ENCODE results near the gene MOCS3. TPM values are rescaled to one million over a fixed set of nuclear protein-coding genes. Genes with fewer than 3 reads are reported as not detected.

Gene MOCS3
- total and polyA plus RNA-seq, 10 of the 15 experiments (the other 5 are each of a cell fraction or from before 2014, with no cell fraction given) = 0.87 to 5.9 (median 3.6) TPM

GRCh38 chr20:50948132-50948785 lies 10.4 kb upstream of the MOCS3 start (continued):
- TF ChIP-seq, protein P1, sequence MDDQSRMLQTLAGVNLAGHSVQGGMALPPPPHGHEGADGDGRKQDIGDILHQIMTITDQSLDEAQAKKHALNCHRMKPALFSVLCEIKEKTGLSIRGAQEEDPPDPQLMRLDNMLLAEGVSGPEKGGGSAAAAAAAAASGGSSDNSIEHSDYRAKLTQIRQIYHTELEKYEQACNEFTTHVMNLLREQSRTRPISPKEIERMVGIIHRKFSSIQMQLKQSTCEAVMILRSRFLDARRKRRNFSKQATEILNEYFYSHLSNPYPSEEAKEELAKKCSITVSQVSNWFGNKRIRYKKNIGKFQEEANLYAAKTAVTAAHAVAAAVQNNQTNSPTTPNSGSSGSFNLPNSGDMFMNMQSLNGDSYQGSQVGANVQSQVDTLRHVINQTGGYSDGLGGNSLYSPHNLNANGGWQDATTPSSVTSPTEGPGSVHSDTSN (IDR thresholded peaks at IDR 0.05; ENCODE audit: insufficient replicate concordance, low read depth, low read length) = no peak
- TF ChIP-seq TCF7 (IDR thresholded peaks at IDR 0.05; ENCODE audit: borderline replicate concordance) = no peak
- no peak for TF ChIP-seq MXI1 (IDR thresholded peaks at IDR 0.05; ENCODE audit: low read depth, low read length)
- no peak for TF ChIP-seq SMC3 (IDR thresholded peaks at IDR 0.05; ENCODE audit: borderline replicate concordance, low read length)
- TF ChIP-seq MYB (IDR thresholded peaks at IDR 0.05; ENCODE audit: borderline replicate concordance, low read depth, low read length) = no peak
- no peak for TF ChIP-seq TAF1 (IDR thresholded peaks at IDR 0.05; ENCODE audit: borderline replicate concordance, low read depth, low read length)
- no peak for TF ChIP-seq NFXL1 (IDR thresholded peaks at IDR 0.05; ENCODE audit: borderline replicate concordance)
- no peak for TF ChIP-seq IRF4 (IDR thresholded peaks at IDR 0.05; ENCODE audit: low read depth, low read length)

- H3K4me2 ChIP-seq (ENCODE audit: control insufficient read depth, insufficient read depth) = no peak overlapping the region
- H4K20me1 ChIP-seq (ENCODE audit: control insufficient read depth, insufficient read depth) = no peaks in the 10 kb centered on the region
- ChIA-PET CTCF (no interaction called here), POLR2A (no interaction called here), SMC1A (ENCODE audit: uncharacterized antibody, unreplicated experiment) (no interaction called here), RAD21 (ENCODE audit: unreplicated experiment) (no interaction called here)
- H2AFZ ChIP-seq (ENCODE audit: control insufficient read depth, low read depth, low read length) = no peak overlapping the region
- no TSS peak for BruUV-seq (replicated peaks)
- WGBS (ENCODE audit: insufficient coverage, insufficient replicate concordance, low lambda C conversion rate, missing lambda C conversion rate) = 97% methylated on average over 2 of the region's 2 CpGs
- no peaks in the 10 kb centered on the region for H3K27me3 ChIP-seq (replicated peaks in 1 of 2; ENCODE audit: control insufficient read depth in 2 of 2, insufficient read depth in 2 of 2, low read length in 1 of 2)
- H3K9me3 ChIP-seq (replicated peaks; ENCODE audit: control insufficient read depth, insufficient read depth, low read length) = no peaks in the 10 kb centered on the region
- H3K4me3 ChIP-seq = no peak overlapping the region
- H3K36me3 ChIP-seq (ENCODE audit: control insufficient read depth in 2 of 2, insufficient read depth in 2 of 2, low read length in 1 of 2) = peaks cover 2 to 35% of the 10 kb centered on the region in 2 experiments
- H3K4me1 ChIP-seq (ENCODE audit: control insufficient read depth, insufficient read depth, low read length) = peaks cover 5% of the 10 kb centered on the region
- H3K27ac ChIP-seq (ENCODE audit: control insufficient read depth, insufficient read depth) = no peak overlapping the region
- no peak for FAIRE-seq
- intact Hi-C loops (cut with micrococcal nuclease; ENCODE audit: unreplicated experiment) = no loop called here
- H3K79me2 ChIP-seq (ENCODE audit: control insufficient read depth, insufficient read depth, low read length) = peaks cover 47% of the 10 kb centered on the region
- DNase-seq (ENCODE audit: low read depth, low spot score) = no peak
- ATAC-seq = no peak
- in situ Hi-C loops (cut with MboI) = no loop called here
- no peak overlapping the region for H3K9ac ChIP-seq (ENCODE audit: control insufficient read depth, insufficient read depth, low read length)
- TF ChIP-seq ESRRA (IDR thresholded peaks at IDR 0.05; ENCODE audit: low read length) = no peak
- TF ChIP-seq CHD2 (IDR thresholded peaks at IDR 0.05; ENCODE audit: borderline replicate concordance, low read depth, low read length) = no peak
- TF ChIP-seq TCF12 (IDR thresholded peaks at IDR 0.05; ENCODE audit: low read depth, low read length) = no peak
- TF ChIP-seq ZNF622 (IDR thresholded peaks at IDR 0.05) = no peak
- TF ChIP-seq STAT3 (IDR thresholded peaks at IDR 0.05; ENCODE audit: low read depth, low read length) = no peak
- no peak for TF ChIP-seq GATAD2B (conservative IDR thresholded peaks at IDR 0.05; ENCODE audit: low read depth)
- TF ChIP-seq, protein P1 (IDR thresholded peaks at IDR 0.05; ENCODE audit: insufficient replicate concordance, low read depth, low read length) = no peak
- TF ChIP-seq, protein P2, sequence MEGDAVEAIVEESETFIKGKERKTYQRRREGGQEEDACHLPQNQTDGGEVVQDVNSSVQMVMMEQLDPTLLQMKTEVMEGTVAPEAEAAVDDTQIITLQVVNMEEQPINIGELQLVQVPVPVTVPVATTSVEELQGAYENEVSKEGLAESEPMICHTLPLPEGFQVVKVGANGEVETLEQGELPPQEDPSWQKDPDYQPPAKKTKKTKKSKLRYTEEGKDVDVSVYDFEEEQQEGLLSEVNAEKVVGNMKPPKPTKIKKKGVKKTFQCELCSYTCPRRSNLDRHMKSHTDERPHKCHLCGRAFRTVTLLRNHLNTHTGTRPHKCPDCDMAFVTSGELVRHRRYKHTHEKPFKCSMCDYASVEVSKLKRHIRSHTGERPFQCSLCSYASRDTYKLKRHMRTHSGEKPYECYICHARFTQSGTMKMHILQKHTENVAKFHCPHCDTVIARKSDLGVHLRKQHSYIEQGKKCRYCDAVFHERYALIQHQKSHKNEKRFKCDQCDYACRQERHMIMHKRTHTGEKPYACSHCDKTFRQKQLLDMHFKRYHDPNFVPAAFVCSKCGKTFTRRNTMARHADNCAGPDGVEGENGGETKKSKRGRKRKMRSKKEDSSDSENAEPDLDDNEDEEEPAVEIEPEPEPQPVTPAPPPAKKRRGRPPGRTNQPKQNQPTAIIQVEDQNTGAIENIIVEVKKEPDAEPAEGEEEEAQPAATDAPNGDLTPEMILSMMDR (IDR thresholded peaks at IDR 0.05 in 2 of 3, conservative IDR thresholded peaks at IDR 0.05 in 1 of 3; ENCODE audit: control insufficient read depth in 2 of 3, extremely low read depth in 1 of 3, insufficient read depth in 1 of 3, low read depth in 3 of 3, low read length in 3 of 3) = no peak
- no peak for TF ChIP-seq ZNF384 (IDR thresholded peaks at IDR 0.05; ENCODE audit: borderline replicate concordance, low read depth, low read length)
- TF ChIP-seq, protein P3, sequence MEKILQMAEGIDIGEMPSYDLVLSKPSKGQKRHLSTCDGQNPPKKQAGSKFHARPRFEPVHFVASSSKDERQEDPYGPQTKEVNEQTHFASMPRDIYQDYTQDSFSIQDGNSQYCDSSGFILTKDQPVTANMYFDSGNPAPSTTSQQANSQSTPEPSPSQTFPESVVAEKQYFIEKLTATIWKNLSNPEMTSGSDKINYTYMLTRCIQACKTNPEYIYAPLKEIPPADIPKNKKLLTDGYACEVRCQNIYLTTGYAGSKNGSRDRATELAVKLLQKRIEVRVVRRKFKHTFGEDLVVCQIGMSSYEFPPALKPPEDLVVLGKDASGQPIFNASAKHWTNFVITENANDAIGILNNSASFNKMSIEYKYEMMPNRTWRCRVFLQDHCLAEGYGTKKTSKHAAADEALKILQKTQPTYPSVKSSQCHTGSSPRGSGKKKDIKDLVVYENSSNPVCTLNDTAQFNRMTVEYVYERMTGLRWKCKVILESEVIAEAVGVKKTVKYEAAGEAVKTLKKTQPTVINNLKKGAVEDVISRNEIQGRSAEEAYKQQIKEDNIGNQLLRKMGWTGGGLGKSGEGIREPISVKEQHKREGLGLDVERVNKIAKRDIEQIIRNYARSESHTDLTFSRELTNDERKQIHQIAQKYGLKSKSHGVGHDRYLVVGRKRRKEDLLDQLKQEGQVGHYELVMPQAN (conservative IDR thresholded peaks at IDR 0.05) = no peak
Measured at GRCh38 chr20:50953196-50953595, 5.4 kb upstream of the MOCS3 start.
